ENCODE data around the gene SLC51B.

DNA sequence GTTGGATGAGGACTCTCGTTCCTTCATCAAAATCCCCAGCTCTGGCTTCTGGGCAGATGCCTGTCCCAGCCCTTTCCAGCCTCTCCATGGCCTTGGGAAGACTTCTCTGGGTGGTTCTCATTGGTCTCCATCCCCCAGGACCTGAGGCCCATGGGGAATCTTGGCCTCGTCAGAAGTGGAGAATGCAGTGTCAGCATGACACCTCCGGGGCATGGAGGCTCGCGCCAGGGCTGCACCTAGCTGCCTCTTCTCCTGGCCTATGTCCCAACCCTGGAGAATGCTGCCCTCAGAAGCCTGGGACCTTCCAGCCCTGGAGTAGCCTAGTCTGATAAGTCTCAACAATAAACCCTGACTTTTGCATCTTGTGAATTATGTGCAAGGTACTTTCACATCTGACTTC, 34.4 kb downstream of the SLC51B start:
- TF ChIP-seq, protein P1, sequence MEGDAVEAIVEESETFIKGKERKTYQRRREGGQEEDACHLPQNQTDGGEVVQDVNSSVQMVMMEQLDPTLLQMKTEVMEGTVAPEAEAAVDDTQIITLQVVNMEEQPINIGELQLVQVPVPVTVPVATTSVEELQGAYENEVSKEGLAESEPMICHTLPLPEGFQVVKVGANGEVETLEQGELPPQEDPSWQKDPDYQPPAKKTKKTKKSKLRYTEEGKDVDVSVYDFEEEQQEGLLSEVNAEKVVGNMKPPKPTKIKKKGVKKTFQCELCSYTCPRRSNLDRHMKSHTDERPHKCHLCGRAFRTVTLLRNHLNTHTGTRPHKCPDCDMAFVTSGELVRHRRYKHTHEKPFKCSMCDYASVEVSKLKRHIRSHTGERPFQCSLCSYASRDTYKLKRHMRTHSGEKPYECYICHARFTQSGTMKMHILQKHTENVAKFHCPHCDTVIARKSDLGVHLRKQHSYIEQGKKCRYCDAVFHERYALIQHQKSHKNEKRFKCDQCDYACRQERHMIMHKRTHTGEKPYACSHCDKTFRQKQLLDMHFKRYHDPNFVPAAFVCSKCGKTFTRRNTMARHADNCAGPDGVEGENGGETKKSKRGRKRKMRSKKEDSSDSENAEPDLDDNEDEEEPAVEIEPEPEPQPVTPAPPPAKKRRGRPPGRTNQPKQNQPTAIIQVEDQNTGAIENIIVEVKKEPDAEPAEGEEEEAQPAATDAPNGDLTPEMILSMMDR (conservative IDR thresholded peaks at IDR 0.05; ENCODE audit: low read length) = no peak
- TF ChIP-seq EZH2phosphoT487 (IDR thresholded peaks at IDR 0.05; ENCODE audit: borderline replicate concordance, low read depth, low read length) = no peak

Measured in OCI-LY7 (cell line).